IPS-NIHi11 (cell line): ENCODE measurements around the gene FAM24B.
"Not testable (repeated sequence)": the region's sequence is repeated elsewhere in the genome, so short reads cannot be mapped to it uniquely, and the experiment has no call there.

Experiments
- DNase-seq: peaks from one replicate; pipeline ENCODE4 v3.0.0; 2012; ENCODE audit warnings: mixed read lengths, low spot score

FAM24B gene

GRCh38 chr10:122879339-122880273, at the start of gene FAM24B:
Gene FAM24B (minus strand): TSS chr10:122879581. CDS start chr10:122850515, 29,066 bp downstream.
- DNase-seq: peak; percentile 84

- DNase-seq: no peak
Measured at GRCh38 chr10:122915700-122916099, 36.3 kb upstream of the FAM24B start.

GRCh38 chr10:122911889-122912484, 32.6 kb upstream of the FAM24B start:
- peak; percentile 91 for DNase-seq

GRCh38 chr10:122910310-122910709, 30.9 kb upstream of the FAM24B start, which contains the start of gene FAM24A:
Gene FAM24A (plus strand): TSS chr10:122910610. CDS start chr10:122911635, 1,025 bp downstream.
- no peak for DNase-seq

GRCh38 chr10:122903861-122904260, 24.5 kb upstream of the FAM24B start:
- DNase-seq: not testable (repeated sequence)

- no peak for DNase-seq
Measured at GRCh38 chr10:122894261-122894944, 15.0 kb upstream of the FAM24B start.

- no peak for DNase-seq
Measured at GRCh38 chr10:122884166-122884565, 4.8 kb upstream of the FAM24B start.

DNA sequence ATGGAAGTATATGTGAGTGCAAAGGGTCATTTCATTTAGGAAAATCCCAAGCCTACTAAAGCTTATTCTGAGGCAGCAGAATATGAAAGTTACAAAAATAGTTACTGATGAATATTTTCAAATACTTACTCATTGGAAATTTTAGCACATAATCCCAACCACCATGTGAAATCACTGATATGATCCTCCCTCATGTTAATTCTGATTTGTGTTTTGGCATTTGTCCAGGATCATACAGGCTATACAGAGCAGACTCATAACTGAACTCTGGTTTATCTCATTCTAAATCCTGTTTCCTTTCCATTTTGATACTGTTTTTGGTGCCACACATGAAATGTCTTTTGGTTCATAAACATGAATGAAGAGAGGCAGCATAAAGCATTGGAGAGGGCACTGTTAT, 3.4 kb upstream of the FAM24B start:
- DNase-seq: no peak

DNA sequence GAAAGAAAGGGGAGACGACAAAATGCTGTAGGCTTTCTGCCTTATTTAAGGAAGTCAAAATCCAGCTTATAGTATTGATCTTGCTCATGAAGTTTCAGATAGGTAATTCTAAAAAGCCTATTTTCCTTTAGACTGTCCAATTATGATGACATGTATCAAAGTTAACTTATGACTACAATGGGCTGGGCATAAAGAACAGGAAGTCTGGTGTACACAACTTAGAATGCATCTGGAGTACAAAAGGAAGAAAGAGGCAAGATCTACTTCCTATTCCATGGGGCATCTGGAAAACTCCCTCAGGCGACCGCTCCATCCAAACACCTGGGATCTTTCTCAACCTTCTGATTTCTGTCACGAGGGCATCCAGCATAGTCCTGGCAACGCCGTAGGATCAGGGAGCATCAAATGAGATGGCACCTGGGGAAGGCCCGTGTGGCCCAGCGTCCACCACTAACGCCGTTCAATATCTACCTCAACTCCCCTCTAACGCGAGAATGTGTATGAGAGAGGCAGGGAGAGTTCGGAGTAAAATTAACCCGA, 512 bp downstream of the FAM24B start:
- no peak for DNase-seq

- DNase-seq: no peak
Measured at GRCh38 chr10:122877264-122877663, 2.1 kb downstream of the FAM24B start.

- DNase-seq: no peak
Measured at GRCh38 chr10:122876467-122876855, 2.9 kb downstream of the FAM24B start.

- DNase-seq: peak; percentile 61
Measured at GRCh38 chr10:122875843-122876466, 3.4 kb downstream of the FAM24B start.

DNA sequence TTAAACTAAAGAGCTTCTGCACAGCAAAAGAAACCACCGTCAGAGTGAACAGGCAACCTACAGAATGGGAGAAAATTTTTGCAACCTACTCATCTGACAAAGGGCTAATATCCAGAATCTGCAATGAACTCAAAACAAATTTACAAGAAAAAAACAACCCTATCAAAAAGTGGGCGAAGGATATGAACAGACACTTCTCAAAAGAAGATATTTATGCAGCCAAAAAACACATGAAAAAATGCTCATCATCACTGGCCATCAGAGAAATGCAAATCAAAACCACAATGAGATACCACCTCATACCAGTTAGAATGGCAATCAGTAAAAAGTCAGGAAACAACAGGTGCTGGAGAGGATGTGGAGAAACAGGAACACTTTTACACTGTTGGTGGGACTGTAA, 7.4 kb downstream of the FAM24B start:
- not testable (repeated sequence) for DNase-seq

- DNase-seq: not testable (repeated sequence)
Measured at GRCh38 chr10:122868768-122869167, 10.6 kb downstream of the FAM24B start.

- not testable (repeated sequence) for DNase-seq
Measured at GRCh38 chr10:122866757-122867482, 12.5 kb downstream of the FAM24B start.

DNA sequence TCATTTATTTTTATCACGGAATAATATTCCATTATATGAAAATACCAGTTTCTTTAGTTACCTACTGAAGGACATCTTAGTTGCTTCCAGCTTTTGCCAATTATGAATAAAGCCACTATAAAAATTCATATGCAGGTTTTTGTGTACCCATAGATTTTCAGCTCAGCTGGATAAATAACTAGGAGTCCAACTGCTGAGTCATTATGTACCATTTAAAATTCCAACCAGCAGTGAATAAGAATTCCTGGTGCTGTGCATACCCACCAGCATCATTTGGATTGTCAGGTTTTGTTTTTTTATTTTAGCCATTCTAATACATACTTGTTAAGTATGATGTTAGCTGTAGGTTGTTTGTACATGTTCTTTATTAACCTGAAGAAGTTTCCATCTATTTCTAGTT, 14.5 kb downstream of the FAM24B start:
- DNase-seq: no peak

DNA sequence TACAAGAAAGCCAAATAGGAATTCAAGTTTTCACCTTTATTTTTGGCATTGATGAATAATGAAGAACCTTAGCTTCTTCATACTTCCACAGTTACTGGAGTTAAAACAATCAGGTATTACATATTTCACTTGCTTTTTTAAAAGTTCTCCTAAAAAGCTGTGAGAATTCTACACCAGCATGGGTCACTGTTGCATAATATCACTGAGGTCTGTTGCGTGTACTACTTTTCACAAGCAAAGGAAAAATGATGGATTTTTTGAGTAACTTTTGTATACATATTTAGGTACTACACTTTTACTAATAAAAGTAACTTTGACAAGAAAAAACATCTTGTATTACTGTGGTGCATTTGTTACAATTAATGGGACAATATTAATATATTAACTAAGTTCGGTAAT, 15.2 kb downstream of the FAM24B start:
- no peak for DNase-seq

- DNase-seq: no peak
Measured at GRCh38 chr10:122863216-122864193, 15.9 kb downstream of the FAM24B start.

DNA sequence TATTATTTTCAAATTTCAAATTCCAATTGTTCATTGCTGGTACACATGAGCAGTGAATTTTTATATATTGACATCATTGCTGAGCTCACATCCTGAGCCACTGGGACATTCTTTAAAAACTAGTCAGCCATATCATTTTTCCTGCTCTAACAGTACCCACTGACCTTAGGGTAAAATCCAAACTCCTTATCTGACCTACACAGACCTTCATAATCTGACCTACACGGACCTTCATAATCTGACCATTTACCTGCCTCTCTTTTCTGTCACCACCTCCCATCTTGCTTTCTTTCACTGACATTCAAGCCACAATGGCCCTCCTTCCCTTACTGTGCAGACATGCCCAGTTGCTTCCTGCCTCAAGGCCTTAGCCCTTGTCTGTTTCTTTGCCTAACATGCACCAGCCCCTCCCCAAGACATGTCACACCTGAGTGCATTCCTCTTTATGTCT, 17.6 kb downstream of the FAM24B start:
- no peak for DNase-seq

GRCh38 chr10:122859527-122859926, 19.9 kb downstream of the FAM24B start:
- no peak for DNase-seq
